Mucosa of descending colon (tissue), 3 donors: Measurements from ENCODE around the gene RSL24D1. TPM values are rescaled to one million over a fixed set of nuclear protein-coding genes. Genes with fewer than 3 reads are reported as not detected.

Experiments
- ATAC-seq: fragments of 200-7000 bp; cut with Tn5 transposase; one replicate; pipeline ENCODE4 v1.9.1; 2020; ENCODE audit warnings: mild to moderate bottlenecking, moderate library complexity
- DNase-seq, 3 donors: peaks; one replicate each; pipeline ENCODE4 v3.0.0-alpha.2; 2020
- H3K36me3 ChIP-seq: fragments of 200-600 bp; one replicate; pipeline ENCODE4 v1.8.0; 2021; ENCODE audit warnings: low read depth, mild to moderate bottlenecking
- H3K4me1 ChIP-seq: fragments of 200-600 bp; one replicate; pipeline ENCODE4 v1.8.0; 2021; ENCODE audit warnings: low read depth, mild to moderate bottlenecking
- H3K4me3 ChIP-seq: fragments of 200-600 bp; one replicate; pipeline ENCODE4 v1.8.0; 2021; ENCODE audit warnings: mild to moderate bottlenecking
- H3K9me3 ChIP-seq: fragments of 200-600 bp; one replicate; pipeline ENCODE4 v1.8.0; 2021; ENCODE audit warnings: mild to moderate bottlenecking
- CTCF ChIP-seq: fragments of 200-600 bp; IDR thresholded peaks from one replicate; pipeline ENCODE4 v1.8.0; 2022; ENCODE audit warnings: antibody characterized with exemption, mild to moderate bottlenecking
- intact Hi-C, 2 donors: fragments of 100-400 bp; cut with DNase I in 1 of 2; cut with micrococcal nuclease in 1 of 2; formaldehyde crosslinking; loops; one replicate each; pipeline versions ENCODE4 v1.11.0 to v1.11.1; 2022; cut with DNase I, micrococcal nuclease
- total RNA-seq, 3 donors: library from RNA; stranded (reverse); fragmentation: NEBNext Ultra II Directional in 2 of 3; extraction: Animal tissue kit (Norgen Biotek cat#: 25700) in 2 of 3; gene quantifications; one replicate each; pipeline versions ENCODE4 v1.2.1 to v1.2.4, GENCODE V29; 2021 to 2023
- donor health status: DM: no; HTN: no; CAD: no; lungs with moderate emphysema.
- donor health status: DM: no; HTN: no; CAD: no.
- donor health status: DM: no; HTN: yes; CAD: no.

RSL24D1 gene
- total RNA-seq, 3 donors from 2014 or later, result 29.9 to 79.0 (median 40.5) TPM

- Histone ChIP-seq H3K36me3 (no peaks in the 10 kb centered on the region), H3K4me3 (no peak overlapping the region), H3K9me3 (no peaks in the 10 kb centered on the region), H3K4me1 (no peaks in the 10 kb centered on the region)
- no peak for TF ChIP-seq CTCF
- ATAC-seq, result peak; percentile 18
- intact Hi-C loops, result no loop called here
- DNase-seq, result no peak
Observed at GRCh38 chr15:55204464-55204863, 7.7 kb upstream of the RSL24D1 start.

GRCh38 chr15:55202206-55202605, 5.5 kb upstream of the RSL24D1 start:
- H3K4me3 ChIP-seq, result no peak overlapping the region
- H3K9me3 ChIP-seq, result no peaks in the 10 kb centered on the region
- H3K4me1 ChIP-seq, result peaks cover 6% of the 10 kb centered on the region
- ATAC-seq (no peak), DNase-seq (no peak)
- no peaks in the 10 kb centered on the region for H3K36me3 ChIP-seq
- intact Hi-C loops, result no loop called here
- no peak for TF ChIP-seq CTCF

GRCh38 chr15:55198706-55199105, 2.0 kb upstream of the RSL24D1 start:
- Histone ChIP-seq H3K4me3 (no peak overlapping the region), H3K4me1 (peaks cover 26% of the 10 kb centered on the region), H3K36me3 (peaks cover 4% of the 10 kb centered on the region), H3K9me3 (no peaks in the 10 kb centered on the region)
- intact Hi-C loops, result no loop called here
- TF ChIP-seq CTCF, result no peak
- no peak for DNase-seq
- no peak for ATAC-seq

- DNase-seq, result no peak
- Histone ChIP-seq H3K36me3 (peaks cover 4% of the 10 kb centered on the region), H3K4me1 (peaks cover 29% of the 10 kb centered on the region), H3K9me3 (no peaks in the 10 kb centered on the region), H3K4me3 (no peak overlapping the region)
- no peak for ATAC-seq
- intact Hi-C loops, result no loop called here
- no peak for TF ChIP-seq CTCF
Observed at GRCh38 chr15:55197719-55198118, 978 bp upstream of the RSL24D1 start.

- DNase-seq, result no peak
- intact Hi-C loops, result no loop called here
- Histone ChIP-seq H3K36me3 (peaks cover 4% of the 10 kb centered on the region), H3K4me1 (peaks cover 29% of the 10 kb centered on the region), H3K4me3 (peak overlapping the region; percentile 15), H3K9me3 (no peaks in the 10 kb centered on the region)
- TF ChIP-seq CTCF, result no peak
- peak; percentile 2 for ATAC-seq
Observed at GRCh38 chr15:55197362-55197705, 593 bp upstream of the RSL24D1 start.

- no peak for TF ChIP-seq CTCF
- peaks cover 4% of the 10 kb centered on the region for H3K36me3 ChIP-seq
- no peak for ATAC-seq
- H3K9me3 ChIP-seq, result no peaks in the 10 kb centered on the region
- no peak for DNase-seq
- peak overlapping the region; percentile 65 for H3K4me3 ChIP-seq
- intact Hi-C loops, result no loop called here
- peaks cover 31% of the 10 kb centered on the region for H3K4me1 ChIP-seq
Observed at GRCh38 chr15:55195996-55196395, 745 bp downstream of the RSL24D1 start.
